ENCODE results near the gene RPL9. TPM values are rescaled to one million over a fixed set of nuclear protein-coding genes. Genes with fewer than 3 reads are reported as not detected.

The RPL9 gene
- total and polyA plus RNA-seq, 2 of the 13 experiments (the other 11 are each of a cell fraction or from before 2014, with no cell fraction given) = 993 to 2,148 TPM

- no peak for TF ChIP-seq ZNF609 (CRISPR knock-in tag; IDR thresholded peaks at IDR 0.05; ENCODE audit: borderline replicate concordance)
- peak; percentile 15; the same call in 1 of the 2 replicates for TF ChIP-seq MYPOP (CRISPR knock-in tag; IDR thresholded peaks at IDR 0.05)
- peak; percentile 27; the same call in 1 of the 2 replicates for TF ChIP-seq FOXA3 (CRISPR knock-in tag; IDR thresholded peaks at IDR 0.05)
- TF ChIP-seq ZBTB25 (CRISPR knock-in tag; IDR thresholded peaks at IDR 0.05) = peak; percentile 42; the same call in 1 of the 2 replicates
- TF ChIP-seq FOXP4 (CRISPR knock-in tag; IDR thresholded peaks at IDR 0.05) = 0 out of 2 replicates have a peak, but pooled peaks have one; percentile 32
- peak; percentile 32; the same call in 1 of the 2 replicates for TF ChIP-seq HDAC2 (CRISPR knock-in tag; IDR thresholded peaks at IDR 0.05)
- no peak for TF ChIP-seq SMAD3 (CRISPR knock-in tag; IDR thresholded peaks at IDR 0.05)
- no peak for TF ChIP-seq SIN3A (IDR thresholded peaks at IDR 0.05; ENCODE audit: borderline replicate concordance, low read depth, low read length)
- 0 out of 2 replicates have a peak, but pooled peaks have one; percentile 44 for TF ChIP-seq TARDBP (CRISPR knock-in tag; IDR thresholded peaks at IDR 0.05)
Observed at GRCh38 chr4:39415678-39416283, 42.9 kb downstream of the RPL9 start (continued).

Measured in HepG2 (cell line).